Activated CD8-positive, alpha-beta T cell treated with anti-CD3 and anti-CD28 coated beads for 36 hours (primary cell): ENCODE measurements around the gene SLC25A26. TPM values are rescaled to one million over a fixed set of nuclear protein-coding genes. Genes with fewer than 3 reads are reported as not detected.
A peak's percentile ranks its signal among the peaks of the same experiment; 100 is the strongest.

Source experiments
- ATAC-seq: fragments of 200-7000 bp; cut with Tn5 transposase; one replicate; pipeline ENCODE4 v1.10.0; 2021; ENCODE audit warnings: mild to moderate bottlenecking, moderate library complexity
- CTCF ChIA-PET: fragments of 350-600 bp; sonication (Branson Sonifier 250); formaldehyde crosslinking; loops from one replicate; lab custom pipeline; 2021; ENCODE audit warnings: antibody characterized with exemption; lab: Charles Lee
- POLR2A ChIA-PET: fragments of 350-600 bp; sonication (Branson Sonifier 250); formaldehyde crosslinking; loops from one replicate; lab custom pipeline; 2021; ENCODE audit warnings: antibody characterized with exemption; lab: Charles Lee
- DNase-seq: peaks from one replicate; pipeline ENCODE4 v3.0.0-alpha.2; 2020
- H3K27ac Mint-ChIP-seq: one replicate; pipeline ENCODE4 v1.8.0; 2021; ENCODE audit warnings: mild to moderate bottlenecking, mixed read lengths
- H3K27me3 Mint-ChIP-seq: one replicate; pipeline ENCODE4 v1.8.0; 2021; ENCODE audit warnings: mixed read lengths
- H3K36me3 Mint-ChIP-seq: one replicate; pipeline ENCODE4 v1.8.0; 2021; ENCODE audit warnings: low read depth, mixed read lengths
- H3K4me1 Mint-ChIP-seq: one replicate; pipeline ENCODE4 v1.8.0; 2021; ENCODE audit warnings: low read depth, mixed read lengths
- H3K4me3 Mint-ChIP-seq: one replicate; pipeline ENCODE4 v1.8.0; 2021; ENCODE audit warnings: mild to moderate bottlenecking, moderate library complexity, mixed read lengths
- H3K9me3 Mint-ChIP-seq: one replicate; pipeline ENCODE4 v1.8.0; 2021; ENCODE audit warnings: mixed read lengths
- CTCF ChIP-seq: fragments of 200-600 bp; IDR thresholded peaks from one replicate; pipeline ENCODE4 v1.8.0; 2022; ENCODE audit warnings: antibody characterized with exemption, mild to moderate bottlenecking
- intact Hi-C: fragments of 100-400 bp; cut with micrococcal nuclease; formaldehyde crosslinking; loops from one replicate; pipeline ENCODE4 v1.10.0; 2022
- total RNA-seq, 2 experiments: library from RNA; stranded (reverse); gene quantifications; one replicate each; pipeline ENCODE4 v1.2.3, GENCODE V29; 2021

The SLC25A26 gene
- total RNA-seq, 2 experiments from 2014 or later, result 28.5 to 31.0 TPM

DNA sequence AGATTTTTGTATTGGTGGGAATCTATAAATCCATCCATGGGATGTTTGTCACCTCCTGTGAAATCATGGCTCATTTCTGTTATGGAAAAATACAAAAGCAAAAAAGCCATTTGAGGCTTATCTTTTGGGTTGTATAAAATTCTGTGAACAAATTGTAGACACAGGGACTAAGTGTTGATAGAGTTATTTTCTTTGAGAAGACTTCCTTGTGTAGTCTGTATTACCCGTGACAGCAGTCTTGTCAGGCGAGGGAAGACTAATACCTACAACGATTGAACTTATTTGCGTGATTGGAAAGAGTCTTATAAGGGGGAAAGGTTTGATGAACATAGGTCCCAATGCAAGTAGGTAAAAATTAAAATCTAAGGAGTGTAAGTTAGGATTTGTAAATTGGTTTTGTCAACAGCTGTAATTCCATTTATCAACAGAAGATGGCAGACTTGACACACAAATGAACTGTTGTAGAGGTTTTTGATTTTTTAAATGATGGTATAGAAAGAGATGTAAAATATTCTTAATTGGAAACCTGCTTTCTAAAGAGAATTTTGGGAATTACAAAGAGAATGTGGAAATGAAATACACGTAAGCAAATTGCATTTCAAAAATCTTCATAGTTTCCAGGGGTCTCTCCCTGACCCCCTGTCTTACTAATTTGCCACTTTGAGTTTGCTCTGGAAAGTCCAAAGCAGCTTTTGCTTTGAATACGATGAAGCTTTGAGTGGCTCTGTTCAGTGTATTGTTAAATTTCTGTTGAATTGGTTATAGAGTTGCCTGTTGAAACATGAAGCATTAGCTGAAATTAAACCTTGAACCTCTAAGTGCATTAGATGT is 33.2 kb downstream of the SLC25A26 start:
- Mint-ChIP-seq H3K4me3 (no peak overlapping the region), H3K27me3 (no peaks in the 10 kb centered on the region), H3K9me3 (no peaks in the 10 kb centered on the region), H3K36me3 (peaks cover 11% of the 10 kb centered on the region), H3K4me1 (peaks cover 2% of the 10 kb centered on the region), H3K27ac (no peak overlapping the region)
- intact Hi-C loops, result no loop called here
- ATAC-seq (no peak), DNase-seq (no peak)
- CTCF ChIA-PET, result interaction anchor here (0.6 to 3.3 kb wide), 36 partner anchors 8 to 717 kb away, joined by 3 to 34 read pairs (median 5); no protein-coding TSS in a partner anchor
- peak; percentile 91 for TF ChIP-seq CTCF
- POLR2A ChIA-PET, result interaction anchor here (0.5 kb wide), 1 partner anchor 248 kb away, joined by 5 read pairs; no protein-coding TSS in a partner anchor

DNA sequence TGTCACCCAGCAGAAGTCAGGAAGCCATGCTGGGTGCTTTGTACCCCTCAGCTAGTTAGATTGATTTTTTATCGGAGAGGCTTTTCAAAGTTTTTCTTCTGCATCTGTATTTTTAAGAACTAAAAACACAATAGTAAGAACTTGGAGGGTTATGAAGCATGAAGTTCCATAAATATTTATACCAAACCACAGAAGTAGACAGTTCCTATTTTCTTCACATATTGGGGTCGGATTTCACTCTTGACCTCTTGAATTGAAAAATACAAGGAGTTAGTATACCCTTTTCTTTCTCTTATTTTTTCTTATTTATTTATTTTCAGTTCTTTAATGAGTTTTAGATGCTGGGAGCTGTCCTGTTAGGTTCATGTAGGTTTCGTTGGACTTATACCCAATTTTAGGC is 35.1 kb downstream of the SLC25A26 start:
- Mint-ChIP-seq H3K36me3 (peaks cover 4% of the 10 kb centered on the region), H3K27me3 (no peaks in the 10 kb centered on the region), H3K27ac (no peak overlapping the region), H3K9me3 (no peaks in the 10 kb centered on the region), H3K4me3 (no peak overlapping the region), H3K4me1 (peaks cover 2% of the 10 kb centered on the region)
- POLR2A ChIA-PET, result no interaction called here
- intact Hi-C loops, result no loop called here
- no peak for TF ChIP-seq CTCF
- DNase-seq (no peak), ATAC-seq (no peak)
- CTCF ChIA-PET, result interaction anchor here (2.7 to 3.2 kb wide), 3 partner anchors 549 to 566 kb away, joined by 11 to 34 read pairs (median 21); no protein-coding TSS in a partner anchor

- intact Hi-C loops, result no loop called here
- no peak overlapping the region for H3K27ac Mint-ChIP-seq
- H3K36me3 Mint-ChIP-seq, result peaks cover 7% of the 10 kb centered on the region
- no peak for TF ChIP-seq CTCF
- CTCF ChIA-PET, result interaction anchor here (1.0 kb wide), 1 partner anchor 151 kb away, joined by 4 read pairs; no protein-coding TSS in a partner anchor
- POLR2A ChIA-PET, result no interaction called here
- peaks cover 2% of the 10 kb centered on the region for H3K4me1 Mint-ChIP-seq
- H3K27me3 Mint-ChIP-seq, result no peaks in the 10 kb centered on the region
- no peak overlapping the region for H3K4me3 Mint-ChIP-seq
- no peak for DNase-seq
- H3K9me3 Mint-ChIP-seq, result no peaks in the 10 kb centered on the region
- no peak for ATAC-seq
These were observed 36.0 kb downstream of the SLC25A26 start for GRCh38 chr3:66256806-66257205.

- TF ChIP-seq CTCF, result no peak
- DNase-seq (no peak), ATAC-seq (no peak)
- ChIA-PET POLR2A (no interaction called here), CTCF (interaction anchor here (1.6 to 1.7 kb wide), 3 partner anchors 17 to 148 kb away, joined by 3 to 5 read pairs (median 4); no protein-coding TSS in a partner anchor)
- Mint-ChIP-seq H3K4me1 (peaks cover 2% of the 10 kb centered on the region), H3K9me3 (no peaks in the 10 kb centered on the region), H3K27me3 (no peaks in the 10 kb centered on the region), H3K4me3 (no peak overlapping the region), H3K27ac (no peak overlapping the region), H3K36me3 (peaks cover 7% of the 10 kb centered on the region)
- intact Hi-C loops, result no loop called here
These were observed 38.9 kb downstream of the SLC25A26 start for GRCh38 chr3:66259566-66260255.
